ELF-1 (cell line): Measurements from ENCODE around the gene NNT.
"Not testable (repeated sequence)": the region's sequence is repeated elsewhere in the genome, so short reads cannot be mapped to it uniquely, and the experiment has no call there.

Experiments
- DNase-seq: peaks from one replicate; pipeline ENCODE4 v3.0.0-alpha.2; 2016; ENCODE audit warnings: low read depth, low spot score

NNT gene

GRCh38 chr5:43582082-43583005 is 20.6 kb upstream of the NNT start:
- DNase-seq, result no peak

DNA sequence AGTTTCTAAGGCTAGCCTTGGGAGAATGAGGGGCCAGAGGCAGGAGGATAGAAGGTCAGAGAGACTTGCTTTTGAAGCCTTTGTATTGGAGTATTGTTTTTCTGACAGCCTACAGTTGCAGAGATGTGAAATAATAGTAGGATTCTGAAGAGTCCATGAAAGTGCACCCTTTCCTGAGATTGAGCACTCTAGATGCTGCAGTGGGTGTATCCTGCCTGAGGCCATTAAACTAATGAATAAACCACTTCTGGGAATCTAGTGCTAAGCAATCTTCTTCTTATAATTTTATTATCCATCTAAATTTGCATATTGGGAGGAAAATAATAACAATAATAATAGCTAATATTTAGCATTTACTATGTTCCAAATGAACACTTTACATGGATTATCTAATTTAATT is 19.3 kb upstream of the NNT start:
- no peak for DNase-seq

GRCh38 chr5:43584166-43584699 is 18.7 kb upstream of the NNT start:
- no peak for DNase-seq

GRCh38 chr5:43588842-43589241 is 14.1 kb upstream of the NNT start:
- no peak for DNase-seq

- no peak for DNase-seq
These were observed 13.7 kb upstream of the NNT start for GRCh38 chr5:43589310-43589709.

- no peak for DNase-seq
These were observed 12.3 kb upstream of the NNT start for GRCh38 chr5:43590700-43591099.

- no peak for DNase-seq
These were observed 10.6 kb upstream of the NNT start for GRCh38 chr5:43592363-43592762.

GRCh38 chr5:43598927-43599326 is 4.1 kb upstream of the NNT start:
- not testable (repeated sequence) for DNase-seq

GRCh38 chr5:43601454-43602260 is 1.3 kb upstream of the NNT start:
- DNase-seq, result no peak

DNA sequence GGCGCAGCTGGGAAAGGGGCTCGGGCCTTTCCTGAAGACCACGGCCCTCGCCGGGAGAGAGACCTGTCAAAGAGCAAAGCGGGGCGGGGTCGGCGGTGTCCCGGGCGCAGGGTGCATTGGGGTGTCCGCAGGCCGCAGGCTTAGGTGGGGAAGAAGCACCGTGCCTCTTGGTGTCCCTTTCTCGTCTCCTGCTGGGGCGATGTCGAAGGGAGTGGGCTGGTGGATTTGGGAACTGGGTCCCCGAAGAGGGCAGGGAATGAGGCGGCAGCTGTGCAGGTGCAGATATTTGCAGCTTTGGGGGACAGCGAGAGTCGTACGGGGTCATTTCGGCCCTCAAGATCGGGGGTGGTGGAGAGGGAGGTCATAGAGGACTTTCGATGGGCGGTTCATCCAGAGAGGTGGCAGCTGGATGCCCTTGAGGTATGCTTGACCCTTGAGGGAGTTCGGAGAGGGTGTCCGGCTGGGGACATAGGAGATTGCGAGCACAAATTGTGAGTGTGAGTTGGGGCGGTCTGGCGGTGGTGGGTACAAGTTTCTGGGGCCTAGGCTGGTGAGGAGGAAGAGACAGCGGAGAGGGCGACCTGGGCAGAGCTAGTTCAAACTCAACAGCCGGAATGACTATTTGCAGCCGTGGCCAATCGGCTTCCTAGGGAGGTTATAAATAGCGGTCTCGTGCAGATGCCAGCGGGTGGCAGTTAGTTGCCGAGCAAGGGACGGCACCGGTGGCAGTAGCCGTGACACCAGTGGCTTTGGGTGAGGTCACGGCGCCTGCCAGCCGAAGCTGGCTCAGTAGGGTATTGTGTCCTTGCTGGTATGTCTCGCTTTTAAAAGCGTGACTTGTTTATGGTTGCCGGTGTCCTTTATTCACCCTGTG is 601 bp downstream of the NNT start:
- peak; percentile 80 for DNase-seq

- no peak for DNase-seq
These were observed 1.7 kb downstream of the NNT start for GRCh38 chr5:43604699-43605098.

DNA sequence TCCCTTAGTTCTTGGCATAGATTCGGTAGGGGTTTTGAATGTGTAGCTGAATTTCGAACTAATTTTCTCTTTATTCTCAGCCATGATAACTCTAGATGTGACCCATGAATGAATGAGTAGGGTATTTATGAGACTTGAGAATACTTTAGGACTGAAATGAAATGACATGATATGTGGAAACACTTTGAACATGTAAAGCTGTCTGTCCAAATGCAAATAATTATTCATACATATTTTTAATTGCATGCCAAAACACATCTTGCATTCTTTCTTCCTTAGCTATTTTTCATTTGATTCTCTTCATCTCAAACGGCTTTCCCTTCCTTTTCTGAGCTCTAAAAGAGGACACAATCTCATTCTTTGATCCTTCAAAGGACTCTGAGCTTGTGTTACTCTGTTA is 3.4 kb downstream of the NNT start:
- DNase-seq, result no peak

- no peak for DNase-seq
These were observed 5.4 kb downstream of the NNT start for GRCh38 chr5:43608406-43608805.

DNA sequence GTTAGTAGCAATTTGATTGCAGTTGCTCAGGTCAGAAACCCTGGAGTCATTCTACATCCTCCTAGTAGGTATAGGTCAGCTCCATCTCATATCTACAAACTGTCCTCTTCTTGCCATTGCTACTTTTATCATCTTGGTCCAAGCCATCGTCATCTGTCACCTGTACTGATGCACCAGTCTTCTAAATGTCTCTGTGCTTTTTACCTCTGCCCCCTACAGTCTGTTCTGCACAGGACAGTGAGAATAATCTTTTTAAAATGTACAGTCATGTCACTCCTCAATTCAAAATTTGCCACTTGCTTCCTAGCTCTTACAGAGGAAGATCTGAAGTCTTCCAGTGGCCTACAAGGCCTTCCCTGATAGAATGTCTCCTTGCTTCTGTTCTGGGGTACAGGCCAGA is 6.8 kb downstream of the NNT start:
- no peak for DNase-seq

GRCh38 chr5:43613370-43613769 is 10.4 kb downstream of the NNT start:
- DNase-seq, result no peak

DNA sequence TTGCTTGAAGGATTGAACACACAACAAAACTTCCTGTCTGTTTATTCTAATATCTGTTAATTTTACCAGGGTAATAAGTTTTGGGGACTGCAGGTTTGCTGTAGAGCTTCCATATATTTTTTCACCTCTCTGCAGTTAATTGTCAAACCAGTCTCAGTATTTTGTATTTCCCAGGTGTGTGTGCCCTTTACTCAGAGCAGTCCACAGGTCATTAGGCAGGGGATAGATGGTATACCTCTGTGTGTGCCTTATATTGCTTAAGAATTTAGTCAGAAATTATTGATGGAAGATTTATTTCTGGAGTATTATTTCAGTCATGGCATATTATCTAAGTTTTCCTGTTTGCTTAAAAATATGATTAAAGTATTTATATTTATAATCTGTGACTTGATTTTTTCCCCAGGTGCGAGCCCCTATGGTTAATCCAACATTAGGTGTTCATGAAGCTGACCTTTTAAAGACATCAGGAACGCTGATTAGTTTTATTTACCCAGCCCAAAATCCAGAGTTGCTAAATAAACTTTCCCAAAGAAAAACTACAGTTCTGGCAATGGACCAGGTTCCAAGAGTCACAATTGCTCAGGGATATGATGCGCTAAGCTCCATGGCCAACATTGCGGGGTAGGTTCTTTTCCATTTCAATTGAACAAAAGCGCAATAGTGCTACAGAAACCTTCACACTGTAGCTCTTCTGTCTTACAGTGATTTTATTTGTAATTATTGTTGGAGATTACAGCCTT is 12.6 kb downstream of the NNT start:
- DNase-seq, result no peak

GRCh38 chr5:43616535-43616934 is 13.6 kb downstream of the NNT start:
- no peak for DNase-seq

- DNase-seq, result no peak
These were observed 16.4 kb downstream of the NNT start for GRCh38 chr5:43619380-43619779.

DNA sequence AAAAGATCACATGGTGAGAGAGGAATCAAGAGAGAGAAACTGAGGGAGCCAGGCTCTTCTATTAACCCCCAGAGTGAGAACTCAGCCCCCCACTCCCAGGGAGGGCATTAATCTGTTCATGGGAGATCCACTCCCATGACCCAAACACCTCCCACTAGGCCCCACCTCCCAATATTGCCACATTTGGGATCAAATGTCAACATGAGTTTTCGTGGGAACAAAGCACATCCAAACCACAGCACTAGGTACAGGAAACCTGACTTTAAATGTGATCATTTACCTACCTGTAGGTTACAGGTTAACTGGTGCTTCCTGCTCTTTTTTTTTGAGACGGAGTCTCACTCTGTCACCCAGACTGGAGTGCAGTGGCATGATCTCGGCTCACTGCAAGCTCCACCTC is 16.9 kb downstream of the NNT start:
- no peak for DNase-seq

DNA sequence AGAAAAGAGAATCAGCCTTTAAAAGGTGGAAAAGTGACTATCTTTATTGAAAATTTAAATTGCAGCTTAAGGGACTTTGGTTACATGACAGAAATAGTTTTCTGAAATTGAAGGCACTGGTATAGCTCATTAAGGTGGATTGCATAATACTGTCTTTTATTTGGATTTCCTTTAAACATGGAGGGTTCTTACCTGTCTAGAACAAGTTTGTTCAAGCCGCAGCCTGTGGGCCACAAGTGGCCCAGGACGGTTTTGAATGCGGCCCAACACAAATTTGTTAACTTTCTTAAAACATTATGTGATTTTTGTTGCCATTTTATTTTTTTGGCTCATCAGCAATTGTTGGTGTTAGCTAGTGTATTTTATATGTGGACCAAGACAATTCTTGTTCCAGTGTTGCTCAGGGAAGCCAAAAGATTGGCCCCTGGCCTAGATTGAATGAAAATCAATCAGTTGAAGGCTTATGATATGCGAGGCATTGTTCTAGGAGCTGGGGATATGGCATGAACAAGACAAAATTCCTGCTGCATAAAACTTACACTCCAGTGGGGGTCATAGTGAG is 18.0 kb downstream of the NNT start:
- no peak for DNase-seq

DNA sequence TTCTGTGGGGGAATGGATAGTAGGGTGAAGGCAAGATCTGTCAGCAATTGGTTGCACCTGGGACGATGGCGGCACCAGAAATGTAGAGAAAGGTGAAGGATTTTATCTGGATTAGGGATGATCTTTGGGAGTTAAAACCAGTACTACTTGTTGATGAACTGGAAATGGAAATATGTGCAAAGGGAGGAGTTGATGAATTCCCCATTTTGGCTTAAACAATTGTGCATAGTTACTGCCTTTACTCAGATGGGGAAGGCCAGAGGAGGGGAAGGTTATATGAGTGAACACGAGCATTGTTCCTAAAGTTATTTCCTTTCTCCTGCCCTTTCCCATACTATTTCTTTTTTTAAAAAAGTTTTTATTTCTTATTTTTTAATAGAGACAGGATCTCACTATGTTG is 19.1 kb downstream of the NNT start:
- no peak for DNase-seq
